HG03139 (cell line): ENCODE measurements around the gene TBCD.

Experiments
- ATAC-seq: cut with Tn5 transposase; IDR thresholded peaks from one replicate; pipeline ENCODE4 v1.9.1; 2021; ENCODE audit not compliant: unreplicated experiment

TBCD gene

DNA sequence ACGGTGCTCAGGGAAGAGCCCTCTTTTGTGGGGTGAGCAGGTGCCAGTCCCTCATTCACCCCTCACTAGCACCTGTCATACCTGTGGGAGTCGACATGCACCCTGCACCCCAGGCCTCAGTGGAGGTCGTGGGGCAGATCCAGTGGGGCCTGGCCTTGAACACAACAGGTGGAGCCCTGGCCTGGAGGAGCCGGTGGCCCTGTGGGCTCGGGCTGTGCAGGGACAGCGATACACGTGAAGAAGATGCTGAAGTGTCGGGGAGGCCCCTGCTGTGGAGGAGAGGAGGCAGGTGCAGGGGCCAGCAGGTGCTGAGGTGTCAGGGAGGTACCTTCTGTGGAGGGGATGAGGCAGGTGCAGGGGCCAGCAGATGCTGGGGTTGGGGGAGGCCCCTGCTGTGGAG, 56.1 kb downstream of the TBCD start:
- ATAC-seq, result no peak

DNA sequence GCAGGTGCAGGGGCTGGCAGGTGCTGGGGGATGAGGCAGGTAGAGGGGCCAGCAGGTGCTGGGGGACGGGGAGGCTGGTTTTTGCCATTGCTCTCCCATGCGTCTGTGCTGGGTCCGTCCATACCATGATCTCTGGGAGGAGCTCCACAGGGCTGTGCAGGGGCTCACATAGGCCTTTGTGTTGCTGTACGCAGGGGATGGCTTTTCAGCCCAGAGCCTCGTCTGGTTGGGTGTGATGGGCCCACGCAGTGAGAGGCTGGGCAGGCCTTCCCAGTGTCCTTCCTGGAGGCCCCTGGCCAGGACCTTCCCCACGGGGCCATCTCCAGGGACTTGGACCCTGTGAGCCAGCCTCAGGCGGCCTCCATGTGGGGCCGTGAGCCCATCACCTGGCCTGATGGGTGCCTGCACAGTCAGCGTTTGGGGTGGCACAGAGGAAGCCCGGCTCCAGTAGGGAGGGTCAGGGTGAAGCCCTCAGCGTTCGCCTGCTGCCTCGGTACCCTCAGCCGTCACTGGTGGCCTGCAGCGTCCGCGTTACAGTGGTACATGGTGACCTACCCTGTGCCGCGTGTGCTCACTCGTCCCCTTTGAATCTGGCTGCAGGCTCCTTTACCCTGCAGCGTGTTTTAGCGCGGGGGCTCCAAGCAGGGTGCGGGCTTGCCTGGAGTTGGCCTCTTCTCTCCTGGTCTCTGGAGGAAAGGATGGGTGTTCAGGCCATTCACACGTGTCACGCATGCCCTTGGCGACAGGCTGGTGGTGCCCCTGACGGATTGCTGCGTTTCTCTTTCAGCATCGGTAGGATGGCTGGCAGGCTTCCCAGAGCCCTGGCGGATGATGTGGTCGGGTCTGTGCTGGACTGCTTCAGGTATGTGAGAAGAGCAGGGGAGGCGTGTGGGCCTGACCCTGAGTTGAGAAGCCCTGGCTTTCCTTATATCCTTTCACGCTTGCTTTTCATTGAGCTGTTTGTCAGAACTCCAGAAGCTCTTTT, 57.3 kb downstream of the TBCD start:
- ATAC-seq, result no peak

DNA sequence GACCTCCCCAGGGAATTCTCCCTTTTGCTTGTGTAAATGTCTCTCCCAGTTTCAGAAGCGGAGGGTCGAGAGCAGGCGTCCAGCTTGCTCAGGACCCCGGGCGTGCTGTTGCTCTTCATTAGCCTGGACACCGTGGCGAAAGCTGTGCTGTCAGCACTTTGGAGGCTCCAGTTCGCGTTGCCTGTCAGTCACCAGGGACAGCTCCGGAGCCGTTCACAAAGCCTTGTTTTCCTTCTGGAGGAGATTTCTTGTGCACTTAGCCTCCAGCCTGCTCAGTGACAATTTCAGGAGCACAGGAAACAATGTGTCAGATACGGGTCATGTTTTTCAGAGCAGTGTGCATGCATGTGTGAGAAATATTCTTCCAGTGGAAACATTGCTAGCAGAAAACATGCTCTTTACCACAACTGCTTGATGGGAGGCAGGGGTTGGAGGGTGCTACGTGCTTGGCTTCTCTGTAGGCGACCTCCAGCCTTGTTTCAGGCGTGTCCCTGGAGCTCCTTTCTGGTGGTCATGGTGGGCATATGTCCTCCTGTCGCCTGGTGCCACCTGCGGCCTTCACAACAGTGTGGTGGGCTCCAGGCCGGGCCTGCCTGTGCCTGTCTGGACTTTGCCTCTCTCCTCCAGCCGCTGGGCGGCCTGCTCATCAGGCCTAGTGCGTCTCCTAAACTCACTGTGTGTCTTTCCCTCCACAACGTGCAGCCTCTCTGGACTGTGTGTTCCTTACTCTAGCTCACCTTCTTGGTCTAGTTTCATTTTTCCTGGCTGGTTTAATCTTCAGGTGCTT, 59.0 kb downstream of the TBCD start:
- no peak for ATAC-seq

GRCh38 chr17:82812058-82812457, 60.2 kb downstream of the TBCD start:
- ATAC-seq, result no peak

GRCh38 chr17:82812601-82813000, 60.7 kb downstream of the TBCD start:
- ATAC-seq, result no peak

GRCh38 chr17:82813299-82814051, 61.6 kb downstream of the TBCD start:
- ATAC-seq, result no peak

DNA sequence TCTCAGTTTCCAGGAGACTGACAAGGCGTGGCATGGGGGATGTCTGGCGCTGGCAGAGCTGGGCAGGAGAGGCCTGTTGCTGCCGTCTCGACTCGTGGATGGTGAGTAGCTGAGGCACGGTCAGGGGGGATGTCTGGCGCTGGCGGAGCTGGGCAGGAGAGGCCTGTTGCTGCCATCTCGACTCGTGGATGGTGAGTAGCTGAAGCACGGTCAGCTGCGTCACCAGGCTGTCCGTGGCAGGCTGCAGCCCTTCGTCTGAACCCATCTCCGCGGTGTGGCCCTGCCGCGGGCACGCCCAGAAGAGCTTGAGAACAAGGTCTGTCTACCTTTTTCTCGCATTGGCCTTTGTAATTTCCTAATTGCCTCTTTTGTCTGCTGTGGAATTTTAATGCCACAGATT, 63.0 kb downstream of the TBCD start:
- ATAC-seq, result no peak

- ATAC-seq, result no peak
Observed at GRCh38 chr17:82815354-82815753, 63.5 kb downstream of the TBCD start.

DNA sequence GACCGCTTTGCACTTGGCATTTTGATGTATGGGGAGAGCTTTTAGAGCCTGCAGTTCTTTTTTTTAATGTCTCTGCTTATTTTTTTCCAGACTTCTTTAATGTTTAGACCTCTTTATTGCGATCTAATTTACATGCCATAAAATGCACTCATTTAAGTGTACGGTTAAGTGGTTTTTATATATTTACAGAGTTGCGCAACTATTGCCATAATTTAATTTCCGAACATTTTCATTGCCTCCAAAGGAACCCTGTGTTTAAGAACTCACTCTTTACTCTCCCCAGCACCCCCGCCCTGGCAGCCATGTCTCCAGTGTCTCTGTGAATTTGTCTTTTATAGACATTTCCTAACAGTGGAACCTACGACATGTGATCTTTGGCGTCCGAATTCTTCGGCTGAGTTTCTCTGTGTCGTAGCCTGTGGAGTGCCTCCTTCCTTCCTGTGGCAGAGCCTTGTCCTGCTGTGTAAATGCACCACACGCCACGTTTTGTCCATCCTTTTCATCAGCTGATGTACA, 64.0 kb downstream of the TBCD start:
- ATAC-seq, result no peak

GRCh38 chr17:82816358-82816757, 64.5 kb downstream of the TBCD start:
- no peak for ATAC-seq

GRCh38 chr17:82817947-82818346, 66.1 kb downstream of the TBCD start:
- no peak for ATAC-seq

- no peak for ATAC-seq
Observed at GRCh38 chr17:82820278-82821251, 68.7 kb downstream of the TBCD start.

GRCh38 chr17:82821554-82821953, 69.7 kb downstream of the TBCD start:
- ATAC-seq, result no peak

DNA sequence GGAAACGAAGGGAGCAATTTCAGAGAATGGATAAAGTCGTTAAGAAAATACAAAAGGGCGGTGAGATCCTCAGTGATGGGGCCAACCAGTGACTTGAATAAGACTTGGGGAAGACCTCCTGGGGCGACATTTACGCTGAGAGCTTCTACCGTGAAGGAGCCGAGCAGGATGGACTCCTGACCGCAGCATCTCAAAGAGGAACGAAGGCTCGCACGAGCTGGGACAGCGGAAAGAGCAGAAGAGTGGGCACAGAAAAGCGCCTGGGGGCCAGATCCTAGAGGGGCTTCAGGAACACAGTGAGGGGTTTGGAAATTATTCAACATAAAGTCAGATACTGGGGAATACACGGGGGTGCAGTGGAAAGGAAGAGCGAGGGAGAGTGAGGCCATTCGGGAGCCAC, 70.4 kb downstream of the TBCD start:
- no peak for ATAC-seq

- no peak for ATAC-seq
Observed at GRCh38 chr17:82823004-82823403, 71.1 kb downstream of the TBCD start.

DNA sequence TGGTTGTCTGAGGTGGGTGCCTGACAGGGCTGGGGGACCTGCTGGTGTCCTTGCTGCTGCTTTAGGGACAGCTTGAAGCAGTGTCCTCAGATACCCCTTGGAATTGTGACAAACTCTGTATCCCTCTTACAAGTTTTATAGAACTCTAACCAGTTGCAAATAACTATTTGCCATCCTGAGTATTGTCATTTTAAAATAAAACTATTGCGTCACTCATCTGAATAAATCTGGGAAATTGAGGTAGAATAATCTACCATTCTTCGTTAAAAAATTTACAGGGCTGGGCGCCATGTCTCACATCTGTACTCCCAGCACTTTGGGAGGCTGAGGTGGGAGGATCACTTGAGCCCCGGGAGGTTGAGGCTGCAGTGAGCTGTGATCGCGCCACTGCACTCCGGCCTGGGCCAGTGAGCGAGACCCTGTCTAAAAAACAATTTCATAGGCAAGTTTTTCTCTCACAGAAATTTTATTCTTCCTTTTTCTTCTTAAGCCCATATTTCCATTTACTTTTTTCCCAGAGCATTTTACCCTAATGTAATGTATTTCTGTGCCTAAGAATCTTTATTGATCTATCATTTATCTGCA, 73.8 kb downstream of the TBCD start:
- no peak for ATAC-seq

GRCh38 chr17:82826211-82826610, 74.3 kb downstream of the TBCD start:
- ATAC-seq, result no peak

DNA sequence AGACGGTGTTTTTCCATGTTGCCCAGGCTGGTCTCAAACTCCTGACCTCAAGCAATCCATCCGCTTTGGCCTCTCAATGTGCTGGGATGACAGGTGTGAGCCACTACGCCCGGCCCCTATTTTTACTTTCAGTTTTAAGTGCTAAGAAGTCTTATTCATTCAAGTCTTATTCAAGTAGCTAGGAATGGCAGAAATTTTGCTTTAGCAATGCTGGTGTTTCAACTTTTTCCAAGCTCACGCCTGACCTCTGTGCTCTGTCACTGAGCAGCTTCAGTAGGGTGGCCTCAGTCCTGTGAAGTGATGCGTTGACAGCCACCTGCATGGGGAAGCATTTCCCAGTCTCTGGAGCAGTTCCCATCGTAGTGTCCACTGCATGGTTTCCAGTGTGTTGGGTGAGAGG, 75.1 kb downstream of the TBCD start:
- no peak for ATAC-seq

- no peak for ATAC-seq
Observed at GRCh38 chr17:82828875-82829487, 77.1 kb downstream of the TBCD start.
